ENCODE data around the gene POLQ.

POLQ gene

DNA sequence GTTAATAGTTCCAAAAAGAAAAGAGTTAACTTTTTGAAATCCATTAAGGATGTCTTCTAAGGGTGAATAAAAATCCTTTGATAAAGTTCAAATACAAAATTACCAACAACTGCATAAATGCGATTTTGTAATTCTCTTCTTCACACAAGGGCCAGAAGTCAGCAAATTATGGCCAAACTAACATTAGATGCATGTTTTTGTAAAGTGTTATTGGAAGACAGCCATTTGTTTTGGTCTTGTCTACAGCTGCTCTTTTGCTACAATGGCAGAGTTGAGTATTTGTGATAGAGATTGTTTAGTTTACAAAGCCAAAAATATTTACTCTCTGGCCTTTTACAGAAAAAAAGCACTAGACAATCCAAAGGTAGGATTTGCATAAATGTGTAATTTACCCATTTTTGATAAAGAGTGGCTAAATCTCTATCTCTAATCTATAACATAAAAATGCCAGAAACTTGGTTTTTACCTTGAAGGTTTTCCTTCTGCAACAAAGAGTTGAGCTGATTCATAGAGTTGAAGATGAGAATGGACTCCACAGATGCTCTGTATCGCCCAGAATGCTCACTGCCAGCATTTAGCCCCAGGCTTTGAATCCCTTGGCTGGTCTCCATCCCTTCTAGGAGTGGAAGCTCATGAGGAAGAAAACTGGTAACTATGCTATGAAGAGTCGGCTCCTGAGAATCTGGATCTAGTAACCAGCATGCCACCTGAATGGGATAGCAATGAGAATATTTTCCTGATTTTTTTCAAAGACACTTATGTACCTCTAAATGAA is 64.5 kb downstream of the POLQ start:
- Histone ChIP-seq H2BK120ac (ENCODE audit: low read depth, low read length) (no peak overlapping the region), H3K9ac (ENCODE audit: low read length) (no peak overlapping the region), H2BK12ac (ENCODE audit: low read length in 2 of 2) (no peak overlapping the region), H3K23ac (ENCODE audit: low read length in 2 of 2) (no peak overlapping the region), H3K27me3 (ENCODE audit: control insufficient read depth in 1 of 2, insufficient read depth in 1 of 2, low read length in 2 of 2) (no peaks in the 10 kb centered on the region), H2BK15ac (ENCODE audit: low read depth, poor library complexity, severe bottlenecking) (no peak overlapping the region), H3K4ac (ENCODE audit: low read depth in 1 of 2, low read length in 2 of 2) (no peak overlapping the region), H2BK5ac (ENCODE audit: low read depth, low read length, poor library complexity, severe bottlenecking) (no peak overlapping the region), H2AK5ac (ENCODE audit: low read length, severe bottlenecking) (no peak overlapping the region), H4K91ac (ENCODE audit: low read length) (no peak overlapping the region), H3K4me2 (ENCODE audit: low read length, poor library complexity, severe bottlenecking) (no peak overlapping the region), H3K4me3 (ENCODE audit: insufficient read depth in 1 of 2, low read depth in 1 of 2, low read length in 2 of 2) (no peak overlapping the region), H3K14ac (ENCODE audit: low read length in 2 of 2) (no peak overlapping the region), H3K9me3 (ENCODE audit: control insufficient read depth, low read length) (no peaks in the 10 kb centered on the region), H3K79me1 (replicated peaks; ENCODE audit: low read length, poor library complexity, severe bottlenecking) (peaks cover 7% of the 10 kb centered on the region), H3K18ac (ENCODE audit: low read depth in 1 of 2, low read length in 2 of 2) (no peak overlapping the region), H3K36me3 (ENCODE audit: control insufficient read depth in 1 of 2, insufficient read depth in 2 of 2, low read depth in 1 of 2, low read length in 2 of 2) (no peaks in the 10 kb centered on the region), H3K4me1 (ENCODE audit: control insufficient read depth, insufficient read depth, low read depth, low read length) (peaks cover 1% of the 10 kb centered on the region), H3K27ac (ENCODE audit: low read length, poor library complexity, severe bottlenecking) (no peak overlapping the region), H2AFZ (ENCODE audit: low read depth, low read length) (no peak overlapping the region), H4K8ac (ENCODE audit: low read length) (no peak overlapping the region)
- WGBS: 100% methylated on average over 1 of the region's 3 CpGs
- peak; percentile 33 for DNase-seq

DNA sequence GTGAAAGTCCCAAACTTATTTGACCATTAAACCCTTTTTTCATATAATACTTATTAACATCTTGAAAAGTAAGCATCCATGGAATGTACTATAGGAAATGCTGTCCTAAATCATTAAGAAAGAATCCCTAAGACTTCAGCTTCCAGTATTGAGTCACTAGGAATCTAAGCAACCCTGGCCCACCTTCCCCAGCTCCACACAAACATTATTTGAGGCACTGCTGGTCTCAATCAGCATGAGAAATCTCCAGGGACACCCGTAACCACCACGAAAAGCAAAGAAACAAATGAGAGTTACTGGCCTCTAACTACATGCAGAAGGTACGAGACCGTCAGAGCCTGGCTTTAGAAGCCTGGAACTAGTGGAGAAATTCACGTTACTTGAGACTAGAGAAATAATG is 68.2 kb downstream of the POLQ start:
- peak overlapping the region; percentile 68 for H3K9ac ChIP-seq (ENCODE audit: low read length)
- H3K79me1 ChIP-seq (replicated peaks; ENCODE audit: low read length, poor library complexity, severe bottlenecking): peaks cover 9% of the 10 kb centered on the region
- H3K27ac ChIP-seq (ENCODE audit: low read length, poor library complexity, severe bottlenecking): peak overlapping the region; percentile 83
- H3K9me3 ChIP-seq (ENCODE audit: control insufficient read depth, low read length): no peaks in the 10 kb centered on the region
- peaks cover 1% of the 10 kb centered on the region for H3K4me1 ChIP-seq (ENCODE audit: control insufficient read depth, insufficient read depth, low read depth, low read length)
- H3K36me3 ChIP-seq (ENCODE audit: control insufficient read depth in 1 of 2, insufficient read depth in 2 of 2, low read depth in 1 of 2, low read length in 2 of 2): no peaks in the 10 kb centered on the region
- no peak overlapping the region for H2AK5ac ChIP-seq (ENCODE audit: low read length, severe bottlenecking)
- H2BK5ac ChIP-seq (ENCODE audit: low read depth, low read length, poor library complexity, severe bottlenecking): no peak overlapping the region
- H3K4me3 ChIP-seq (ENCODE audit: insufficient read depth in 1 of 2, low read depth in 1 of 2, low read length in 2 of 2): peak overlapping the region in 1 of 2 experiments; percentile 14
- H3K23ac ChIP-seq (ENCODE audit: low read length in 2 of 2): no peak overlapping the region
- no peak overlapping the region for H2BK12ac ChIP-seq (ENCODE audit: low read length in 2 of 2)
- 34% methylated on average over 5 of the region's 5 CpGs for WGBS
- H2BK120ac ChIP-seq (ENCODE audit: low read depth, low read length): no peak overlapping the region
- H3K4me2 ChIP-seq (ENCODE audit: low read length, poor library complexity, severe bottlenecking): peak overlapping the region; percentile 56
- H3K4ac ChIP-seq (ENCODE audit: low read depth in 1 of 2, low read length in 2 of 2): peak overlapping the region in 1 of 2 experiments; percentile 41
- H2AFZ ChIP-seq (ENCODE audit: low read depth, low read length): peak overlapping the region; percentile 63
- H4K91ac ChIP-seq (ENCODE audit: low read length): no peak overlapping the region
- peak overlapping the region; percentile 58 to 62 for H3K18ac ChIP-seq (ENCODE audit: low read depth in 1 of 2, low read length in 2 of 2)
- no peaks in the 10 kb centered on the region for H3K27me3 ChIP-seq (ENCODE audit: control insufficient read depth in 1 of 2, insufficient read depth in 1 of 2, low read length in 2 of 2)
- peak; percentile 53 for DNase-seq
- peak overlapping the region; percentile 89 for H4K8ac ChIP-seq (ENCODE audit: low read length)
- H2BK15ac ChIP-seq (ENCODE audit: low read depth, poor library complexity, severe bottlenecking): no peak overlapping the region
- no peak overlapping the region for H3K14ac ChIP-seq (ENCODE audit: low read length in 2 of 2)

DNA sequence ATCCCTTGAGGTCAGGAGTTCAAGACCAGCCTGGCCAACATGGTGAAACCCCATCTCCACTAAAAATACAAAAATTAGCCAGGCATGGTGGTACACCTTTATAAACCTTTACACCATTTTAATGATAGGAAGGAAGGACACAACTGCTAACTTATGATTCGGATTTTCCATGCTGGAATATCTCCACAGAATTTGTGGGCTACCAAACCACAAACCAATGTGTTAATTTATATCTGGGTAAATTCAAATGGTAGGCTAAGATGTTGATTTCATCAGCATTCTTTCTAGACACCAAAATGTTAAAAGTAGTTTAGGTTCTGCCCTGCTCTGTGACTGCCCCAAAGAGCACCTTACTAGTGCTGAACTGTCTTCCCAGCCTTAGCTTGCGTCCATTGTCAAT is 72.8 kb downstream of the POLQ start:
- no peak overlapping the region for H4K8ac ChIP-seq (ENCODE audit: low read length)
- no peak overlapping the region for H3K27ac ChIP-seq (ENCODE audit: low read length, poor library complexity, severe bottlenecking)
- no peak overlapping the region for H3K23ac ChIP-seq (ENCODE audit: low read length in 2 of 2)
- peaks cover 1% of the 10 kb centered on the region for H3K4me1 ChIP-seq (ENCODE audit: control insufficient read depth, insufficient read depth, low read depth, low read length)
- no peak overlapping the region for H2AK5ac ChIP-seq (ENCODE audit: low read length, severe bottlenecking)
- H2BK12ac ChIP-seq (ENCODE audit: low read length in 2 of 2): no peak overlapping the region
- 100% methylated on average over 1 of the region's 2 CpGs for WGBS
- no peak overlapping the region for H4K91ac ChIP-seq (ENCODE audit: low read length)
- no peak overlapping the region for H3K18ac ChIP-seq (ENCODE audit: low read depth in 1 of 2, low read length in 2 of 2)
- no peaks in the 10 kb centered on the region for H3K36me3 ChIP-seq (ENCODE audit: control insufficient read depth in 1 of 2, insufficient read depth in 2 of 2, low read depth in 1 of 2, low read length in 2 of 2)
- H2BK5ac ChIP-seq (ENCODE audit: low read depth, low read length, poor library complexity, severe bottlenecking): no peak overlapping the region
- no peaks in the 10 kb centered on the region for H3K27me3 ChIP-seq (ENCODE audit: control insufficient read depth in 1 of 2, insufficient read depth in 1 of 2, low read length in 2 of 2)
- DNase-seq: no peak
- no peaks in the 10 kb centered on the region for H3K9me3 ChIP-seq (ENCODE audit: control insufficient read depth, low read length)
- H3K4me3 ChIP-seq (ENCODE audit: insufficient read depth in 1 of 2, low read depth in 1 of 2, low read length in 2 of 2): no peak overlapping the region
- H2AFZ ChIP-seq (ENCODE audit: low read depth, low read length): no peak overlapping the region
- H2BK15ac ChIP-seq (ENCODE audit: low read depth, poor library complexity, severe bottlenecking): no peak overlapping the region
- no peak overlapping the region for H2BK120ac ChIP-seq (ENCODE audit: low read depth, low read length)
- no peak overlapping the region for H3K4ac ChIP-seq (ENCODE audit: low read depth in 1 of 2, low read length in 2 of 2)
- no peak overlapping the region for H3K14ac ChIP-seq (ENCODE audit: low read length in 2 of 2)
- no peak overlapping the region for H3K9ac ChIP-seq (ENCODE audit: low read length)
- H3K79me1 ChIP-seq (replicated peaks; ENCODE audit: low read length, poor library complexity, severe bottlenecking): peaks cover 5% of the 10 kb centered on the region
- H3K4me2 ChIP-seq (ENCODE audit: low read length, poor library complexity, severe bottlenecking): no peak overlapping the region

- 14% methylated on average over 2 of the region's 2 CpGs for WGBS
- no peaks in the 10 kb centered on the region for H3K27me3 ChIP-seq (ENCODE audit: control insufficient read depth in 1 of 2, insufficient read depth in 1 of 2, low read length in 2 of 2)
Observed at GRCh38 chr3:121467085-121467484, 78.7 kb downstream of the POLQ start.

More at GRCh38 chr3:121467085-121467484, 78.7 kb downstream of the POLQ start:
- Histone ChIP-seq H3K9ac (ENCODE audit: low read length) (no peak overlapping the region), H3K4ac (ENCODE audit: low read depth in 1 of 2, low read length in 2 of 2) (no peak overlapping the region), H2BK5ac (ENCODE audit: low read depth, low read length, poor library complexity, severe bottlenecking) (no peak overlapping the region), H3K4me1 (ENCODE audit: control insufficient read depth, insufficient read depth, low read depth, low read length) (no peaks in the 10 kb centered on the region), H2AFZ (ENCODE audit: low read depth, low read length) (no peak overlapping the region), H3K9me3 (ENCODE audit: control insufficient read depth, low read length) (no peaks in the 10 kb centered on the region), H3K4me2 (ENCODE audit: low read length, poor library complexity, severe bottlenecking) (no peak overlapping the region), H3K79me1 (replicated peaks; ENCODE audit: low read length, poor library complexity, severe bottlenecking) (no peaks in the 10 kb centered on the region), H2BK12ac (ENCODE audit: low read length in 2 of 2) (no peak overlapping the region), H4K91ac (ENCODE audit: low read length) (no peak overlapping the region), H2BK15ac (ENCODE audit: low read depth, poor library complexity, severe bottlenecking) (no peak overlapping the region), H4K8ac (ENCODE audit: low read length) (no peak overlapping the region), H3K23ac (ENCODE audit: low read length in 2 of 2) (no peak overlapping the region), H3K18ac (ENCODE audit: low read depth in 1 of 2, low read length in 2 of 2) (peak overlapping the region in 1 of 2 experiments; percentile 21), H3K4me3 (ENCODE audit: insufficient read depth in 1 of 2, low read depth in 1 of 2, low read length in 2 of 2) (no peak overlapping the region), H3K14ac (ENCODE audit: low read length in 2 of 2) (no peak overlapping the region), H2BK120ac (ENCODE audit: low read depth, low read length) (no peak overlapping the region), H3K36me3 (ENCODE audit: control insufficient read depth in 1 of 2, insufficient read depth in 2 of 2, low read depth in 1 of 2, low read length in 2 of 2) (peaks cover 0 to 4% of the 10 kb centered on the region in 2 experiments), H3K27ac (ENCODE audit: low read length, poor library complexity, severe bottlenecking) (no peak overlapping the region), H2AK5ac (ENCODE audit: low read length, severe bottlenecking) (no peak overlapping the region)
- DNase-seq: peak; percentile 63

Measured in mesenchymal stem cell (in vitro differentiated cells and primary cell).